Parathyroid adenoma (tissue), 2 donors: ENCODE results near the gene RAB33B.

ENCODE experiments used
- H2AFZ ChIP-seq: fragments of 300-600 bp; sonication (generic); one replicate; pipeline ENCODE4 v1.7.0; 2017; ENCODE audit warnings: antibody characterized with exemption, mild to moderate bottlenecking
- H3K27ac ChIP-seq: fragments of 300-600 bp; sonication (generic); one replicate; pipeline ENCODE4 v1.7.0; 2017
- H3K27me3 ChIP-seq: fragments of 300-600 bp; sonication (generic); one replicate; pipeline ENCODE4 v1.7.0; 2017; ENCODE audit warnings: low read length; ENCODE audit not compliant: control insufficient read depth, insufficient read depth
- H3K36me3 ChIP-seq: fragments of 300-600 bp; sonication (generic); one replicate; pipeline ENCODE4 v1.7.0; 2017; ENCODE audit warnings: low read length; ENCODE audit not compliant: control insufficient read depth, insufficient read depth
- H3K4me1 ChIP-seq: fragments of 300-600 bp; sonication (generic); one replicate; pipeline ENCODE4 v1.7.0; 2017; ENCODE audit warnings: control low read depth
- H3K4me2 ChIP-seq: fragments of 300-600 bp; sonication (generic); one replicate; pipeline ENCODE4 v1.7.0; 2017; ENCODE audit warnings: low read length
- H3K4me3 ChIP-seq: fragments of 300-600 bp; sonication (generic); one replicate; pipeline ENCODE4 v1.7.0; 2017; ENCODE audit warnings: low read depth, low read length
- H3K79me2 ChIP-seq: fragments of 300-600 bp; sonication (generic); one replicate; pipeline ENCODE4 v1.7.0; 2017; ENCODE audit warnings: control low read depth
- H3K9ac ChIP-seq: fragments of 300-600 bp; sonication (generic); one replicate; pipeline ENCODE4 v1.7.0; 2017; ENCODE audit warnings: mild to moderate bottlenecking
- H3K9me3 ChIP-seq: fragments of 300-600 bp; sonication (generic); one replicate; pipeline ENCODE4 v1.7.0; 2017; ENCODE audit warnings: low read length; ENCODE audit not compliant: control insufficient read depth
- TF ChIP-seq, protein P1 (sequence below): fragments of 300-600 bp; sonication (generic); IDR thresholded peaks from one replicate; pipeline ENCODE4 v1.7.0; 2017; ENCODE audit warnings: antibody characterized with exemption, mild to moderate bottlenecking
- donor health status: primary hyperparathyroidism.

RAB33B gene

DNA sequence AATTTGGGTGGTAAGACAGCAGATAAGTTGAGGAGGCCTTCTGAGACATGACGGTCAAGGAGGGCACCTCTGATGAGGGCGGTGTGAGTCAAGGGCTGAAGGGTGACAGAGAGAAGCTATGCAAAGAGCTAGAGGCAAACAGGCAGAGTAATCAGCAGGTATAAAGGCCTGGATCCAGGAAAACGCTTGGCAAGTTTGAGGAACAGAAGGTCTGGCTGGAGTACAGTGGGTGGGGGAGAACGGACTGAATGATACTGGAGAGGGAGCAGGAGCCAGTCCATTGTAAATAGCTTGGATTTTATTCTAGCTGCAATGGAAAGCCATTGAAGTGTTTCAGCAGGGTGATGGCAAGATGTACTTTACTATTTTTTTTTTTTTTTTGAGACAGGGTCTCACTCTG, 39.3 kb downstream of the RAB33B start:
- TF ChIP-seq, protein P1, sequence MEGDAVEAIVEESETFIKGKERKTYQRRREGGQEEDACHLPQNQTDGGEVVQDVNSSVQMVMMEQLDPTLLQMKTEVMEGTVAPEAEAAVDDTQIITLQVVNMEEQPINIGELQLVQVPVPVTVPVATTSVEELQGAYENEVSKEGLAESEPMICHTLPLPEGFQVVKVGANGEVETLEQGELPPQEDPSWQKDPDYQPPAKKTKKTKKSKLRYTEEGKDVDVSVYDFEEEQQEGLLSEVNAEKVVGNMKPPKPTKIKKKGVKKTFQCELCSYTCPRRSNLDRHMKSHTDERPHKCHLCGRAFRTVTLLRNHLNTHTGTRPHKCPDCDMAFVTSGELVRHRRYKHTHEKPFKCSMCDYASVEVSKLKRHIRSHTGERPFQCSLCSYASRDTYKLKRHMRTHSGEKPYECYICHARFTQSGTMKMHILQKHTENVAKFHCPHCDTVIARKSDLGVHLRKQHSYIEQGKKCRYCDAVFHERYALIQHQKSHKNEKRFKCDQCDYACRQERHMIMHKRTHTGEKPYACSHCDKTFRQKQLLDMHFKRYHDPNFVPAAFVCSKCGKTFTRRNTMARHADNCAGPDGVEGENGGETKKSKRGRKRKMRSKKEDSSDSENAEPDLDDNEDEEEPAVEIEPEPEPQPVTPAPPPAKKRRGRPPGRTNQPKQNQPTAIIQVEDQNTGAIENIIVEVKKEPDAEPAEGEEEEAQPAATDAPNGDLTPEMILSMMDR: no peak
- Histone ChIP-seq H3K4me3 (no peak overlapping the region), H3K27ac (no peak overlapping the region), H3K36me3 (no peaks in the 10 kb centered on the region), H3K9ac (no peak overlapping the region), H3K4me1 (no peaks in the 10 kb centered on the region), H3K4me2 (no peak overlapping the region), H3K79me2 (no peaks in the 10 kb centered on the region), H3K27me3 (no peaks in the 10 kb centered on the region), H3K9me3 (no peaks in the 10 kb centered on the region), H2AFZ (no peak overlapping the region)

DNA sequence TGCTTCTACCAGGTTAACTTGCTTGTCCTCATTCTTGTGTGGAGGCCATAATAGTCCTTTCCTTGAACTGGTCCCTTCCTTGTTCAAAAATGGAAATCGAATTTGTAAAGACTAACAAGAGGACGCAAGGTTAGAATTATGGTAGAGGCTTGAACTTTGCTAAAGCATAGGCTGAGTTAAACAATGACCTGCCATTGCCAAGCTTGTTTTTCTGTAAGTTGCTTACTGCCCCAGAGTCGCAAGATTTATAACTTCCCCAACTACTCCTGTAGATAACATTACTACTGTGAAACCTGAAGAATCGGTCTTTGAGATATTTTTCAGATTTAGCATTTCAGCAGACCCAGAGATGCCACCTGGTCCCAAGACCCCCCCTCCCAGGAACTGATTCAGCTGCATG, 45.3 kb downstream of the RAB33B start:
- no peaks in the 10 kb centered on the region for H3K4me1 ChIP-seq
- H3K9me3 ChIP-seq: no peaks in the 10 kb centered on the region
- no peak overlapping the region for H2AFZ ChIP-seq
- no peak overlapping the region for H3K4me3 ChIP-seq
- H3K27ac ChIP-seq: no peak overlapping the region
- no peaks in the 10 kb centered on the region for H3K27me3 ChIP-seq
- H3K9ac ChIP-seq: no peak overlapping the region
- no peaks in the 10 kb centered on the region for H3K36me3 ChIP-seq
- TF ChIP-seq, protein P1: no peak
- no peaks in the 10 kb centered on the region for H3K79me2 ChIP-seq
- H3K4me2 ChIP-seq: no peak overlapping the region

DNA sequence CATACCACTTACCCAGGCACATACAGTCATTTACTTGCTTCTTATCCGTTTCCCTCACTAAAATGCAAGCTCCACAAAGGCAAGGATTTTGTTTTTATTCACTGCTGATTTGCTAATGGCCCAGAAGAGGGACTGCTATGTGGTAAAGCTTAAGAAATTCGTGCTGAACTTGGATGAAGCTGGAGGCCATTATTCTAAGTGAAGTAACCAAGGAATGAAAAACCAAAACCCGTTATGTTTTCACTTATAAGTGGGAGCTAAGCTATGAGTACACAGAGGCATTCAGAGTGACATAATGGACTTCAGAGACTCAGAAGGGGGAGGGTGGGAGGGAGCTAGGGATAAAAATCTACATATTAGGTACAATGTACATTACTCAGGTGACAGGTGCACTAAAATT, 47.2 kb downstream of the RAB33B start:
- Histone ChIP-seq H3K79me2 (no peaks in the 10 kb centered on the region), H3K9me3 (no peaks in the 10 kb centered on the region), H3K27me3 (no peaks in the 10 kb centered on the region), H2AFZ (no peak overlapping the region), H3K4me2 (no peak overlapping the region), H3K9ac (no peak overlapping the region), H3K36me3 (no peaks in the 10 kb centered on the region), H3K27ac (no peak overlapping the region), H3K4me3 (no peak overlapping the region), H3K4me1 (no peaks in the 10 kb centered on the region)
- TF ChIP-seq, protein P1: no peak

DNA sequence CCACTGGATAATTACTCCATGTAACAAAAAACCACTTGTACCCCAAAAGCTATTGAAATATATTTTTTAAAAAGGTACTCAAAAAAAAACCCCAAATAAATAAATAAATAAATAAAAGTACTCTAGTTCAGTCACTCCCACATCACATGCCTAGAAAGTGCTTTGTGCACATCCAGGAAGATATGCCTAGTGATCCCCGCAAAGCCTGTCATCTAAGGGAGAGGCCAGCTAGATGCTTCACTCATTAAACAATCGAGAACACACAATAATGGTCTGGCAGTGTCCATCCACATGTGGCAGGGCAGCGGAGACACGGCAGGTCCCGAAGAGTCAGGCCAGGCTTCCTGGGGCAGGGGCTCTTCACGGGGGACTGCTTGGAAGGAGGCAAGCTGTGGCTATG, 47.6 kb downstream of the RAB33B start:
- TF ChIP-seq, protein P1: no peak
- Histone ChIP-seq H3K9me3 (no peaks in the 10 kb centered on the region), H3K36me3 (no peaks in the 10 kb centered on the region), H3K27me3 (no peaks in the 10 kb centered on the region), H3K4me2 (no peak overlapping the region), H3K9ac (no peak overlapping the region), H3K27ac (no peak overlapping the region), H3K4me3 (no peak overlapping the region), H3K4me1 (no peaks in the 10 kb centered on the region), H3K79me2 (no peaks in the 10 kb centered on the region), H2AFZ (no peak overlapping the region)

DNA sequence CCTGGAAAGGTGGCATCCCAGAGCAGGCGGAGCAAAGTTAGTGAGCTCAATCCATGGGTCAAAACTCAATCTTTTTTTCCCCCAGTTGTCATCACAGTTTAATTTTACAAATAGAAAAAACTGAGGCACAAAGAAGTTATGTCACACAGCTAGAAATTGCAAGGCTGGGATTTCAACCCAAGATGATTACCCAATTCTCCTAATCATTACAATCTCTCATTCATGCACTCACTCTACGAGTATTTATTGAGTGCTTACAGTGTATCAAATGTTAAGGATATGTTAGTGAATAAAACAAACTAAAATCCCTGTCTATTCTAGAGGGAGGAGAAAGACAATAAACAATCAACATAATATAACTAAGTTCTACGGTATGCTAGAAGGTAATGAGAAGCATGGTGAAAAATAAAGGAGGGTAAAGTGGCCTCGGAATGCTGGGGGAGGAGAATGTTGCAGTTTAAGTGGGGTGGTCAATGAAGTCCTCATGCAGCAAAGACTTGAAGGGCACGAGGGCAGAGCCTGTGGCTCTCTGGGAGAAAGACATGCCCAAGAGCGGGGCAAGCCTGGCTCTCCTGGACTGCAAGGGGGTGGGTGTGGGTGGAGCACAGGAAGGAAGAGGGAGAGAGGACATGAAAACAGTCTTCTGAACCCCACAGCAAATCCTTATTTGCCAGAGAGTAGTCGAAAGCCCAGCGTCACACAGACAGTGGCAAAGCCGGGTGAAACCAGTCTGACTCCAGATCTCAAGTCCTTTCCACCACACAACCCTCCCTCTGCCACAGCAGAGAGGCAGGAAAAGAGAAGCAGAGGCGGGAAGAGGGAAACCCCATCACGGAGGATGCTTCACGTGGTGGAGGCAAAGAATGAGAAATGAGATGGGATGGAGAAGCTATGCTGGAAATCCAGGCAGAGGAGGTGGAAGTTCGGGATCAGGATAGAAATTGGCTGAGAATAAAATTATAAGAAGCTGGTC, 48.3 kb downstream of the RAB33B start:
- H3K27ac ChIP-seq: no peak overlapping the region
- no peaks in the 10 kb centered on the region for H3K4me1 ChIP-seq
- H3K27me3 ChIP-seq: no peaks in the 10 kb centered on the region
- H3K9ac ChIP-seq: no peak overlapping the region
- H2AFZ ChIP-seq: no peak overlapping the region
- TF ChIP-seq, protein P1: no peak
- no peaks in the 10 kb centered on the region for H3K36me3 ChIP-seq
- no peak overlapping the region for H3K4me3 ChIP-seq
- no peak overlapping the region for H3K4me2 ChIP-seq
- no peaks in the 10 kb centered on the region for H3K79me2 ChIP-seq
- no peaks in the 10 kb centered on the region for H3K9me3 ChIP-seq
